Muscle layer of duodenum (tissue), 2 donors: Measurements from ENCODE around the gene SRSF3.
"Not testable (repeated sequence)": the region's sequence is repeated elsewhere in the genome, so short reads cannot be mapped to it uniquely, and the experiment has no call there.

ENCODE experiments used
- H3K27ac ChIP-seq: one replicate; pipeline ENCODE4 v1.7.0; 2013; ENCODE audit warnings: mild to moderate bottlenecking, low read length
- H3K27me3 ChIP-seq: one replicate; pipeline ENCODE4 v1.7.0; 2013; ENCODE audit warnings: low read depth, mild to moderate bottlenecking, control low read depth, low read length
- H3K36me3 ChIP-seq, 2 donors: one replicate each; pipeline ENCODE4 v1.7.0; 2013; ENCODE audit warnings: low read length in 2 of 2, control low read depth in 1 of 2, mild to moderate bottlenecking in 1 of 2; ENCODE audit not compliant: insufficient read depth in 2 of 2, control insufficient read depth in 1 of 2
- H3K4me1 ChIP-seq, 2 donors: one replicate each; pipeline ENCODE4 v1.7.0; 2013; ENCODE audit warnings: low read length in 2 of 2, mild to moderate bottlenecking in 2 of 2, control low read depth in 1 of 2, moderate library complexity in 1 of 2; ENCODE audit not compliant: insufficient read depth in 2 of 2, control insufficient read depth in 1 of 2
- H3K4me3 ChIP-seq, 2 donors: one replicate each; pipeline ENCODE4 v1.7.0; 2013; ENCODE audit warnings: low read length in 2 of 2, low read depth in 1 of 2, mild to moderate bottlenecking in 1 of 2
- H3K9me3 ChIP-seq, 2 donors: one replicate each; pipeline ENCODE4 v1.7.0; 2013; ENCODE audit warnings: low read length in 2 of 2, control low read depth in 1 of 2, mild to moderate bottlenecking in 1 of 2; ENCODE audit not compliant: control insufficient read depth in 1 of 2
- donor health status: healthy.

SRSF3 gene

GRCh38 chr6:36578431-36578830 lies 15.7 kb upstream of the SRSF3 start:
- Histone ChIP-seq H3K27me3 (no peaks in the 10 kb centered on the region), H3K27ac (no peak overlapping the region), H3K4me3 (no peak overlapping the region), H3K36me3 (no peaks in the 10 kb centered on the region), H3K9me3 (no peaks in the 10 kb centered on the region), H3K4me1 (peaks cover 4 to 7% of the 10 kb centered on the region in 2 donors)

DNA sequence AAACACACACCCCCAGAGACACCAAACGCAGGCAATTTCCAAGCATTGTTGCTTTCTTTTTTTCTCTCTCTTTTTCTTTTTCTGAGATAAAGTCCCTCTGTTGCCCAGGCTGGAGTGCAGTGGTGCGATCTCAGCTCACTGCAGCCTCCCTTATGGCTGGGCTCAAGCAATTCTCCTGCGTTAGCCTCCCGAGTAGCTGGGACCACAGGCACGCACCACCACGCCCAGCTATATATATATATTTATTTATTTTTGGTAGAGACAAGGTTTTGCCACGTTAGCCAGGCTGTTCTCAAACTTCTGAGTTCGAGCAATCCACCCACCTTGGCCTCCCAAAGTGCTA lies 14.0 kb upstream of the SRSF3 start:
- no peaks in the 10 kb centered on the region for H3K36me3 ChIP-seq
- no peaks in the 10 kb centered on the region for H3K9me3 ChIP-seq
- no peaks in the 10 kb centered on the region for H3K27me3 ChIP-seq
- peak overlapping the region; percentile 49 for H3K27ac ChIP-seq
- H3K4me1 ChIP-seq = peaks cover 4 to 7% of the 10 kb centered on the region in 2 donors
- no peak overlapping the region for H3K4me3 ChIP-seq

DNA sequence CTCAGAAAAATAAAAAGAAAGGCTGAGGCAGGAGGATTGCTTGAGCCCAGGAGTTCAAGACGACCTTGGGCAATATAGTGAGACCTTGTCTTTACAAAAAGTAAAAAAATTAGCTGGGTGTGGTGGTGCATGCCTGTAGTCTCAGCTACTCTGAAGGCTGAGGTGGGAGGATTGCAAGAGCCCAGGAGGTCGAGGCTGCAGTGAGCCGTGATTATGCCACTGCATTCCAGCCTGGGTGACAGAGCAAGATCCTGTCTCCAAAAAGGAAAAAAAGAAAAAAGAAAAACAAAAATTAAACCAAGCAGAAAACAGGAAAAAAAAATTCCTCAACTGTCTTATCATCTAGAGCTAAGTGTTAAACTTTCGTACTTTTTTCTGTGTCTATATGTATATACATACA lies 12.4 kb upstream of the SRSF3 start:
- H3K9me3 ChIP-seq = no peaks in the 10 kb centered on the region
- H3K36me3 ChIP-seq = no peaks in the 10 kb centered on the region
- peaks cover 4 to 7% of the 10 kb centered on the region in 2 donors for H3K4me1 ChIP-seq
- H3K4me3 ChIP-seq = no peak overlapping the region
- no peak overlapping the region for H3K27ac ChIP-seq
- no peaks in the 10 kb centered on the region for H3K27me3 ChIP-seq

DNA sequence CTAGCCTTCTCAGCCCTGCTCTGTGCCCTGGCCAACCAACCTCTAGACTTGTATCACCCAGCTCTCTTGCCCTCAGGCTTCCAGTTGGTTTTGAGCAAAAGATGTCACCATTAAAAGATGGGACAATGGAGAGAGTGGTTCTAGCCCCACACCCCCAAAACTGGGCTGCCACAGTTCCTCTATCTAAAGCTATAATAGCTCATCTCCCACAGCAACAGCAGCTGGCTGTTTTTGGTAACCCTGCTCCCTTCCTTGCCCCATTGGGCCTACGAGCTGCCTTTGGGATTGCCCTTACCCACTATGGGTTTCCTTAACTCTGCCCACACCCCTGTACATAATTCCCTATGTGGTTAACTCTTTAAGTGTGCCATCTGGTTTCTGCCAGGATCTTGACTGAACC lies 7.6 kb upstream of the SRSF3 start:
- H3K4me3 ChIP-seq = no peak overlapping the region
- no peak overlapping the region for H3K27ac ChIP-seq
- no peaks in the 10 kb centered on the region for H3K9me3 ChIP-seq
- H3K27me3 ChIP-seq = no peaks in the 10 kb centered on the region
- H3K4me1 ChIP-seq = no peaks in the 10 kb centered on the region
- no peaks in the 10 kb centered on the region for H3K36me3 ChIP-seq

GRCh38 chr6:36589025-36589400 lies 5.1 kb upstream of the SRSF3 start:
- H3K27me3 ChIP-seq, H3K4me3 ChIP-seq, H3K27ac ChIP-seq, H3K9me3 ChIP-seq, H3K36me3 ChIP-seq, H3K4me1 ChIP-seq: not testable (repeated sequence)

DNA sequence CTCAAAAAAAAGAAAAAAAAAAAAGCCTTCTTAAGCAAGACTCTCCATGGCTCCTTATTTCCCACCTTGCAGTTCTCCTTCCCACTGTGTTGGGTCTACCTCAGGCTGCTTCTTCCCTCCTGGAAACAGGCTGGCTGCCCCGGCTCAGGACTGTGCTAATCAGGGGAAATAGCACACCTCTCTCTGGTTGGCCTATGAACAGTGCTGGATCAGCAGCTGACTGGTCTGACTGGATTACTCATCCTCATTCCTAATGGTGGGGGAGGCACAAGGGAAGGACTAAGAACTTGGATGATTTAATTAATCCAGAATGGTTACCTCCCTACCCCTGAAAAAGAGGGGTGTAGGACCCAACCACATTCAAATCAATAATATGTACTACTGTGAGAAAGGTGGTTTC lies 3.9 kb upstream of the SRSF3 start:
- Histone ChIP-seq H3K36me3 (peaks cover 0 to 7% of the 10 kb centered on the region in 2 donors), H3K27me3 (no peaks in the 10 kb centered on the region), H3K9me3 (no peaks in the 10 kb centered on the region), H3K27ac (no peak overlapping the region), H3K4me3 (no peak overlapping the region), H3K4me1 (no peaks in the 10 kb centered on the region)

GRCh38 chr6:36592221-36592655 lies 1.9 kb upstream of the SRSF3 start:
- no peaks in the 10 kb centered on the region for H3K27me3 ChIP-seq
- H3K9me3 ChIP-seq = no peaks in the 10 kb centered on the region
- peaks cover 0 to 13% of the 10 kb centered on the region in 2 donors for H3K36me3 ChIP-seq
- H3K27ac ChIP-seq = no peak overlapping the region
- no peak overlapping the region for H3K4me3 ChIP-seq
- peaks cover 0 to 3% of the 10 kb centered on the region in 2 donors for H3K4me1 ChIP-seq

DNA sequence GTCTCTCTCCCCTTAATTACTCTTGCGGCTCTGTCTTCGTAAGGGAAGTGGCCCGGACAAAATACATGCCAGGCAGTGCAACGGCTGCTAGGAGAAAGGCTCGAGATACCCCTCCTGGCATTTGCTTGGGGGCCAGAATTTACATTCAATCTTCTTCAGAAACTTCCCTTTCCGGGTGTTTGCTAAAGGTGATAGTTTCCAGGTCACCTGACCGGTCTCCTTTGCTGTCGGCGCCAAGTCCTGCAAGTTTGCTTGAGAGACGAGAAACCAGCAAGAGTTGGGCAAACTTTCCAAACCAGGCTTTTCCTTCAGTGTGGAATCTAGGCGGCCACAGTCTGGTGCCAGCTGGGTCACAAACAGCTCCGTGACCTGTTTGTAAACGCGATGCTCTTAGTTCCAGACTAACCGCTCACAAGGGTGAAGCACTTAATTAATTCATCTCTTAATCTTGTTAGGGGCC lies 563 bp upstream of the SRSF3 start:
- peak overlapping the region; percentile 100 for H3K27ac ChIP-seq
- peak overlapping the region; percentile 95 to 99 for H3K4me3 ChIP-seq
- no peaks in the 10 kb centered on the region for H3K27me3 ChIP-seq
- peaks cover under 1 to 24% of the 10 kb centered on the region in 2 donors for H3K36me3 ChIP-seq
- peaks cover 0 to 16% of the 10 kb centered on the region in 2 donors for H3K4me1 ChIP-seq
- H3K9me3 ChIP-seq = no peaks in the 10 kb centered on the region

DNA sequence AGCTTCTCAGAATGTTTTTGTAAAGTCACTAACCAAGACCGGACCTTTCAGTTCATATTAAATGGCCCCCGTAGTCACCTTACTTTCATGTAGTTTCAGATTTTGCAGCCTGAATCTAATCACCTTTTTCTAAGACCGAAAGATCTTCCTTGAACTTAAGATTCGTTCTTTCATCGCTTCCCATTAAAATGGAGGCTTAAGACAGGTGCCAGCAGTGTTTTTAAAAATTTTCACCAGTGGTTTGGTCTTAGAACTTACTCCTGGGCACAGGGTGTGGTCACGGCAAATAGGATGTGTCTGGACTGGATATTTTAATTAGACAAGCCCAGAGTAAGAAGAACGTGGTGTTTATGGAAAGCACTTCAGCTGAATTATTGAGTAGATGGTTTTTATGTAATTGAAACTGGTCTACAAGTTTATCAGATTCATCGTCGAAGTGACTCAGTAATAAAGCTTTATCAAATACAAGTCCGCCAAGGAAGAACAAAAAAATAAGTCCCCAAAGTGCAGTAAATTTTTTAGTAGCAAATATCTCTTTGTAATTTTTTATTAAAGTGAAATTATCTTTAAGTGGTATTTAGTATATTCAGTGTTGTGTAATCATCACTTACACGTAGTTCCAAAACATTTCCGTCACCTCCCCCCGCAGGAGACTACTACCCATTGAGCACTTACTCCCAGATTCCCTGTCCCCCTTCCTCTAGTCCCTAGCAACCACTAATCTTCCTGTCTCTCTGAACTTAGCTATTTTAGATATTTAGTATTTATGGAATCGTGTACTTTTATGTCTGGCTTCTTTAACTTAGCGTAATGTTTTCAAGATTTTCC lies 868 bp downstream of the SRSF3 start:
- H3K27me3 ChIP-seq = no peaks in the 10 kb centered on the region
- H3K4me1 ChIP-seq = peaks cover 0 to 31% of the 10 kb centered on the region in 2 donors
- H3K36me3 ChIP-seq = peaks cover 15 to 38% of the 10 kb centered on the region in 2 donors
- peak overlapping the region; percentile 100 for H3K27ac ChIP-seq
- H3K9me3 ChIP-seq = no peaks in the 10 kb centered on the region
- peak overlapping the region; percentile 95 to 99 for H3K4me3 ChIP-seq

- no peaks in the 10 kb centered on the region for H3K27me3 ChIP-seq
- H3K4me3 ChIP-seq = peak overlapping the region; percentile 95 to 99
- peaks cover 4 to 44% of the 10 kb centered on the region in 2 donors for H3K4me1 ChIP-seq
- peak overlapping the region; percentile 100 for H3K27ac ChIP-seq
- H3K36me3 ChIP-seq = peaks cover 27 to 50% of the 10 kb centered on the region in 2 donors
- H3K9me3 ChIP-seq = no peaks in the 10 kb centered on the region
Observed at GRCh38 chr6:36596356-36596755, 2.2 kb downstream of the SRSF3 start.

DNA sequence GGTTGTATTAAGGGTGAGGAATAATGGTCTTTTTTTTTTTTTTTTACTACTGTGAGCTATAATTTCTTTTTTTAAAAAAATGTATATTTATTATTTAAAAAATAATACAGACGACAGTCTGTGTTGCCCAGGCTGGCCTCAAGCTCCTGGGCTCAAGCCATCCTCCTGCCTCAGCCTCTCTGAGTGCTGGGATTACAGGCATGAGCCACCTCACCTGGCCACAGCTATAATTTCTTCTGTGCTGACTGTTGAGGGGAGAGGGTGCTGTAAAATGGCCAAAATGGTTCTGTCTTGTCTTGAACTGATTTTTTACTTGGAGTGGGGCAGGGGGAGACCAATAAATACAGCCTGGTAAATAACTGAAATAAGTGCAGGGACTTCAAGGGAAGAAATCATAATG lies 3.6 kb downstream of the SRSF3 start:
- Histone ChIP-seq H3K9me3 (no peaks in the 10 kb centered on the region), H3K27me3 (no peaks in the 10 kb centered on the region), H3K36me3 (peaks cover 40 to 65% of the 10 kb centered on the region in 2 donors), H3K4me3 (peak overlapping the region; percentile 95 to 99), H3K4me1 (peaks cover 4 to 58% of the 10 kb centered on the region in 2 donors), H3K27ac (peak overlapping the region; percentile 49)

DNA sequence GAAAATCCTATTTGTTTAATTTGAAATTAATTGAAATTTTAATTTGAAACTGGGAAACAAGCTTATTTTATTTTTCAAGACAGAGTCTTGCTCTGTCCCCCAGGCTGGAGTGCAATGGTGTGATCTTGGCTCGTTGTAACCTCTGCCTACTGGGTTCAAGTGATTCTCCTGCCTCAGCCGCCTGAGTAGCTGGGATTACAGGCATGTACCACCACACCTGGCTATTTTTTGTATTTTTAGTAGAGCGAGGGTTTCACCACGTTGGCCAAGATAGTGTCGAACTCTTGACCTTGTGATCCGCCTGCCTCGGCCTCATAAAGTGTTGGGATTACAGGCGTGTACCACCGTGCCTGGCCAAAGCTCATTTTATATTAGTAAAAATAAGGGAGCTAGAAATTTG lies 4.2 kb downstream of the SRSF3 start:
- peak overlapping the region; percentile 95 to 99 for H3K4me3 ChIP-seq
- H3K4me1 ChIP-seq = peaks cover 4 to 64% of the 10 kb centered on the region in 2 donors
- H3K27me3 ChIP-seq = no peaks in the 10 kb centered on the region
- peaks cover 46 to 70% of the 10 kb centered on the region in 2 donors for H3K36me3 ChIP-seq
- peak overlapping the region; percentile 25 for H3K27ac ChIP-seq
- H3K9me3 ChIP-seq = no peaks in the 10 kb centered on the region
